Natural killer cell treated with Interleukin-12 subunit alpha and Interleukin-12 subunit beta and Interleukin-15 and Interleukin-18, amount 100 ng/mL, for 72 hours (primary cell): Measurements from ENCODE around the gene IFRD1. TPM values are rescaled to one million over a fixed set of nuclear protein-coding genes. Genes with fewer than 3 reads are reported as not detected.
"Not testable (repeated sequence)": the region's sequence is repeated elsewhere in the genome, so short reads cannot be mapped to it uniquely, and the experiment has no call there.

Experiments
- ATAC-seq, 2 donors: fragments of 150-1000 bp; cut with Tn5 transposase in 1 of 2; sonication (Bioruptor Pico), chemical (Tn5 transposase) in 1 of 2; 2 replicates each; pipeline ENCODE4 v1.10.0; 2021
- DNase-seq: peaks from one replicate; pipeline ENCODE4 v3.0.0; 2022; ENCODE audit warnings: low spot score
- H3K27ac Mint-ChIP-seq, 2 donors: 1 replicate in 1 of 2; 2 replicates in 1 of 2; pipeline ENCODE4 v1.8.0; 2022; ENCODE audit warnings: mixed read lengths in 2 of 2, mild to moderate bottlenecking in 1 of 2, moderate library complexity in 1 of 2
- H3K27me3 Mint-ChIP-seq, 2 donors: 1 replicate in 1 of 2; 2 replicates in 1 of 2; pipeline ENCODE4 v1.8.0; 2022; ENCODE audit warnings: mixed read lengths in 2 of 2
- H3K36me3 Mint-ChIP-seq: one replicate; pipeline ENCODE4 v1.8.0; 2022; ENCODE audit warnings: mixed read lengths
- H3K4me1 Mint-ChIP-seq, 2 donors: 1 replicate in 1 of 2; 2 replicates in 1 of 2; pipeline ENCODE4 v1.8.0; 2022; ENCODE audit warnings: low read depth in 2 of 2, mixed read lengths in 2 of 2, mild to moderate bottlenecking in 1 of 2
- H3K4me3 Mint-ChIP-seq: one replicate; pipeline ENCODE4 v1.8.0; 2022; ENCODE audit warnings: mixed read lengths
- H3K9me3 Mint-ChIP-seq: 2 replicates; pipeline ENCODE4 v1.8.0; 2022; ENCODE audit warnings: mixed read lengths
- total RNA-seq, 2 donors: library from RNA; stranded (reverse); gene quantifications; one replicate each; pipeline ENCODE4 v1.2.3, GENCODE V29; 2022

IFRD1 gene
- total RNA-seq, 2 donors from 2014 or later: 67.2 to 77.4 TPM

GRCh38 chr7:112449353-112449752 lies 907 bp upstream of the IFRD1 start:
- ATAC-seq (no peak), DNase-seq (no peak)
- no peaks in the 10 kb centered on the region for H3K27me3 Mint-ChIP-seq
- H3K4me3 Mint-ChIP-seq: peak overlapping the region; percentile 92
- H3K27ac Mint-ChIP-seq: peak overlapping the region; percentile 98
- no peaks in the 10 kb centered on the region for H3K9me3 Mint-ChIP-seq
- H3K4me1 Mint-ChIP-seq: peaks cover 39 to 44% of the 10 kb centered on the region in 2 donors
- no peaks in the 10 kb centered on the region for H3K36me3 Mint-ChIP-seq

GRCh38 chr7:112450807-112451761 lies 824 bp downstream of the IFRD1 start:
- H3K27ac Mint-ChIP-seq: peak overlapping the region; percentile 98
- H3K4me3 Mint-ChIP-seq: peak overlapping the region; percentile 92

GRCh38 chr7:112452102-112452888 lies 2.0 kb downstream of the IFRD1 start:
- Mint-ChIP-seq H3K27ac (peak overlapping the region; percentile 74 to 98), H3K9me3 (no peaks in the 10 kb centered on the region), H3K4me1 (peaks cover 39 to 45% of the 10 kb centered on the region in 2 donors), H3K36me3 (no peaks in the 10 kb centered on the region), H3K27me3 (no peaks in the 10 kb centered on the region), H3K4me3 (peak overlapping the region; percentile 92)
- no peak for DNase-seq
- ATAC-seq: no peak

More at GRCh38 chr7:112450807-112451761, 824 bp downstream of the IFRD1 start:
- Mint-ChIP-seq H3K27me3 (no peaks in the 10 kb centered on the region), H3K9me3 (no peaks in the 10 kb centered on the region), H3K36me3 (no peaks in the 10 kb centered on the region), H3K4me1 (peaks cover 39 to 47% of the 10 kb centered on the region in 2 donors)
- ATAC-seq (peak; percentile 89), DNase-seq (peak; percentile 90)

- H3K4me1 Mint-ChIP-seq: peaks cover 36 to 43% of the 10 kb centered on the region in 2 donors
- no peak overlapping the region for H3K27ac Mint-ChIP-seq
These were observed 3.4 kb downstream of the IFRD1 start for GRCh38 chr7:112453505-112454171.

GRCh38 chr7:112454191-112454590 lies 3.9 kb downstream of the IFRD1 start:
- not testable (repeated sequence) for H3K36me3 Mint-ChIP-seq, H3K9me3 Mint-ChIP-seq, H3K27me3 Mint-ChIP-seq, ATAC-seq, DNase-seq, H3K27ac Mint-ChIP-seq, H3K4me3 Mint-ChIP-seq
- H3K4me1 Mint-ChIP-seq: peaks cover 30 to 37% of the 10 kb centered on the region in 2 donors

More at GRCh38 chr7:112453505-112454171, 3.4 kb downstream of the IFRD1 start:
- DNase-seq (no peak), ATAC-seq (no peak)
- Mint-ChIP-seq H3K9me3 (no peaks in the 10 kb centered on the region), H3K27me3 (no peaks in the 10 kb centered on the region), H3K4me3 (no peak overlapping the region), H3K36me3 (no peaks in the 10 kb centered on the region)

- ATAC-seq: no peak
- Mint-ChIP-seq H3K9me3 (no peaks in the 10 kb centered on the region), H3K4me1 (peaks cover 0 to 5% of the 10 kb centered on the region in 2 donors), H3K27ac (no peak overlapping the region), H3K27me3 (no peaks in the 10 kb centered on the region), H3K36me3 (peaks cover 19% of the 10 kb centered on the region), H3K4me3 (no peak overlapping the region)
- DNase-seq: no peak
These were observed 9.4 kb downstream of the IFRD1 start for GRCh38 chr7:112459645-112460044.

- Mint-ChIP-seq H3K36me3 (peaks cover 20% of the 10 kb centered on the region), H3K4me3 (no peak overlapping the region), H3K9me3 (no peaks in the 10 kb centered on the region), H3K27me3 (no peaks in the 10 kb centered on the region), H3K27ac (no peak overlapping the region), H3K4me1 (peaks cover 0 to 5% of the 10 kb centered on the region in 2 donors)
- DNase-seq (no peak), ATAC-seq (no peak)
These were observed 12.0 kb downstream of the IFRD1 start for GRCh38 chr7:112462236-112462635.

- no peak for DNase-seq
- peaks cover 36% of the 10 kb centered on the region for H3K36me3 Mint-ChIP-seq
- no peak overlapping the region for H3K4me3 Mint-ChIP-seq
- no peaks in the 10 kb centered on the region for H3K9me3 Mint-ChIP-seq
- H3K27me3 Mint-ChIP-seq: no peaks in the 10 kb centered on the region
- no peak for ATAC-seq
- H3K27ac Mint-ChIP-seq: no peak overlapping the region
- peaks cover 8 to 12% of the 10 kb centered on the region in 2 donors for H3K4me1 Mint-ChIP-seq
These were observed 17.6 kb downstream of the IFRD1 start for GRCh38 chr7:112467867-112468266.

GRCh38 chr7:112470194-112470593 lies 19.9 kb downstream of the IFRD1 start:
- Mint-ChIP-seq H3K27ac (no peak overlapping the region), H3K4me3 (no peak overlapping the region), H3K4me1 (peaks cover 8 to 12% of the 10 kb centered on the region in 2 donors), H3K36me3 (peaks cover 45% of the 10 kb centered on the region), H3K27me3 (no peaks in the 10 kb centered on the region), H3K9me3 (no peaks in the 10 kb centered on the region)
- no peak for ATAC-seq
- DNase-seq: no peak

- H3K4me1 Mint-ChIP-seq: peaks cover 4% of the 10 kb centered on the region in 2 donors
- no peak overlapping the region for H3K4me3 Mint-ChIP-seq
- H3K36me3 Mint-ChIP-seq: peaks cover 43% of the 10 kb centered on the region
- no peaks in the 10 kb centered on the region for H3K27me3 Mint-ChIP-seq
- H3K27ac Mint-ChIP-seq: no peak overlapping the region
- DNase-seq: no peak
- H3K9me3 Mint-ChIP-seq: no peaks in the 10 kb centered on the region
- no peak for ATAC-seq
These were observed 26.3 kb downstream of the IFRD1 start for GRCh38 chr7:112476390-112477052.

GRCh38 chr7:112481121-112481736 lies 31.0 kb downstream of the IFRD1 start:
- no peak overlapping the region for H3K27ac Mint-ChIP-seq
- no peak overlapping the region for H3K4me3 Mint-ChIP-seq
- DNase-seq (no peak), ATAC-seq (no peak)
- H3K27me3 Mint-ChIP-seq: no peaks in the 10 kb centered on the region
- no peaks in the 10 kb centered on the region for H3K9me3 Mint-ChIP-seq
- peaks cover 14% of the 10 kb centered on the region for H3K36me3 Mint-ChIP-seq
- H3K4me1 Mint-ChIP-seq: no peaks in the 10 kb centered on the region

GRCh38 chr7:112481833-112482670 lies 31.8 kb downstream of the IFRD1 start:
- H3K36me3 Mint-ChIP-seq: peaks cover 14% of the 10 kb centered on the region
- H3K4me3 Mint-ChIP-seq: no peak overlapping the region
- ATAC-seq (no peak), DNase-seq (no peak)
- H3K4me1 Mint-ChIP-seq: no peaks in the 10 kb centered on the region
- H3K27ac Mint-ChIP-seq: no peak overlapping the region
- no peaks in the 10 kb centered on the region for H3K9me3 Mint-ChIP-seq
- no peaks in the 10 kb centered on the region for H3K27me3 Mint-ChIP-seq
